ENCODE results near the gene L3MBTL4. TPM values are rescaled to one million over a fixed set of nuclear protein-coding genes. Genes with fewer than 3 reads are reported as not detected.

Gene L3MBTL4
- total RNA-seq, 8 experiments from 2014 or later: 0.10 to 11.2 (median 0.95) TPM

GRCh38 chr18:5969989-5970403 lies 444.7 kb downstream of the L3MBTL4 start:
- in situ Hi-C loops (cut with MboI; ENCODE audit: low pct_unique_long_range_greater_than_20kb in 2 of 9, low sequenced_read_pairs in 9 of 9, unreplicated experiment in 9 of 9): no loop called here
- WGBS, 10 experiments: 0 to 60% (median 48%) methylated on average over 1 of the region's 3 CpGs; no CpG with 5 or more reads in 4 of the 10 experiments
- no peak overlapping the region for H3K27ac ChIP-seq
- no peak overlapping the region for H3K4me3 ChIP-seq
- H3K4me1 ChIP-seq (replicated peaks in 1 of 2): peaks cover 15 to 17% of the 10 kb centered on the region in 2 donors
- ATAC-seq (replicated peaks in 6 of 8): peak in 5 of 8 experiments; percentile 92 to 96 (median 95)

- WGBS, 10 experiments: 44 to 96% (median 87%) methylated on average over 2 to 5 of the region's 16 CpGs; no CpG with 5 or more reads in 5 of the 10 experiments
- Histone ChIP-seq H3K27ac (no peak overlapping the region), H3K4me1 (replicated peaks in 1 of 2) (peaks cover 15 to 17% of the 10 kb centered on the region in 2 donors), H3K4me3 (no peak overlapping the region)
- in situ Hi-C loops (cut with MboI; ENCODE audit: low pct_unique_long_range_greater_than_20kb in 2 of 9, low sequenced_read_pairs in 9 of 9, unreplicated experiment in 9 of 9): no loop called here
- peak in 1 of 8 experiments; percentile 5 for ATAC-seq (replicated peaks in 6 of 8)
Measured at GRCh38 chr18:5969355-5969988, 445.2 kb downstream of the L3MBTL4 start.

GRCh38 chr18:5967666-5968065 lies 447.0 kb downstream of the L3MBTL4 start:
- 83 to 100% (median 98%) methylated on average over 1 to 6 of the region's 8 CpGs; no CpG with 5 or more reads in 5 of the 10 experiments for WGBS, 10 experiments
- Histone ChIP-seq H3K27ac (no peak overlapping the region), H3K4me3 (no peak overlapping the region), H3K4me1 (replicated peaks in 1 of 2) (peaks cover 15 to 17% of the 10 kb centered on the region in 2 donors)
- ATAC-seq (replicated peaks in 6 of 8): no peak
- in situ Hi-C loops (cut with MboI; ENCODE audit: low pct_unique_long_range_greater_than_20kb in 2 of 9, low sequenced_read_pairs in 9 of 9, unreplicated experiment in 9 of 9): no loop called here

GRCh38 chr18:5967007-5967406 lies 447.7 kb downstream of the L3MBTL4 start:
- H3K27ac ChIP-seq: no peak overlapping the region
- 83 to 100% (median 91%) methylated on average over 2 to 4 of the region's 8 CpGs; no CpG with 5 or more reads in 5 of the 10 experiments for WGBS, 10 experiments
- in situ Hi-C loops (cut with MboI; ENCODE audit: low pct_unique_long_range_greater_than_20kb in 2 of 9, low sequenced_read_pairs in 9 of 9, unreplicated experiment in 9 of 9): no loop called here
- H3K4me3 ChIP-seq: no peak overlapping the region
- no peak for ATAC-seq (replicated peaks in 6 of 8)
- H3K4me1 ChIP-seq (replicated peaks in 1 of 2): peaks cover 15 to 17% of the 10 kb centered on the region in 2 donors

- H3K4me3 ChIP-seq: no peak overlapping the region
- ATAC-seq (replicated peaks in 6 of 8): no peak
- 39 to 100% (median 84%) methylated on average over 1 to 4 of the region's 4 CpGs; no CpG with 5 or more reads in 5 of the 10 experiments for WGBS, 10 experiments
- H3K4me1 ChIP-seq (replicated peaks in 1 of 2): peaks cover 15 to 17% of the 10 kb centered on the region in 2 donors
- no peak overlapping the region for H3K27ac ChIP-seq
- in situ Hi-C loops (cut with MboI; ENCODE audit: low pct_unique_long_range_greater_than_20kb in 2 of 9, low sequenced_read_pairs in 9 of 9, unreplicated experiment in 9 of 9): no loop called here
Measured at GRCh38 chr18:5966514-5966913, 448.2 kb downstream of the L3MBTL4 start.

GRCh38 chr18:5964996-5965395 lies 449.7 kb downstream of the L3MBTL4 start:
- Histone ChIP-seq H3K27ac (no peak overlapping the region), H3K4me3 (no peak overlapping the region), H3K4me1 (replicated peaks in 1 of 2) (peaks cover 5 to 6% of the 10 kb centered on the region in 2 donors)
- in situ Hi-C loops (cut with MboI; ENCODE audit: low pct_unique_long_range_greater_than_20kb in 2 of 9, low sequenced_read_pairs in 9 of 9, unreplicated experiment in 9 of 9): no loop called here
- 27 to 100% (median 63%) methylated on average over 1 to 2 of the region's 2 CpGs; no CpG with 5 or more reads in 5 of the 10 experiments for WGBS, 10 experiments
- ATAC-seq (replicated peaks in 6 of 8): no peak

- Histone ChIP-seq H3K4me1 (replicated peaks in 1 of 2) (peaks cover under 1 to 2% of the 10 kb centered on the region in 2 donors), H3K27ac (no peak overlapping the region), H3K4me3 (no peak overlapping the region)
- WGBS, 10 experiments: 43 to 93% (median 72%) methylated on average over 1 to 5 of the region's 5 CpGs; no CpG with 5 or more reads in 2 of the 10 experiments
- ATAC-seq (replicated peaks in 6 of 8): no peak
- in situ Hi-C loops (cut with MboI; ENCODE audit: low pct_unique_long_range_greater_than_20kb in 2 of 9, low sequenced_read_pairs in 9 of 9, unreplicated experiment in 9 of 9): no loop called here
Measured at GRCh38 chr18:5964596-5964995, 450.1 kb downstream of the L3MBTL4 start.

- 13 to 100% (median 78%) methylated on average over 1 to 4 of the region's 8 CpGs; no CpG with 5 or more reads in 4 of the 10 experiments for WGBS, 10 experiments
Measured at GRCh38 chr18:5964108-5964507, 450.6 kb downstream of the L3MBTL4 start.

GRCh38 chr18:5963267-5963666 lies 451.4 kb downstream of the L3MBTL4 start:
- 72 to 100% (median 87%) methylated on average over 1 to 6 of the region's 7 CpGs; no CpG with 5 or more reads in 5 of the 10 experiments for WGBS, 10 experiments
- ATAC-seq (replicated peaks in 6 of 8): no peak
- in situ Hi-C loops (cut with MboI; ENCODE audit: low pct_unique_long_range_greater_than_20kb in 2 of 9, low sequenced_read_pairs in 9 of 9, unreplicated experiment in 9 of 9): no loop called here
- H3K4me3 ChIP-seq: no peak overlapping the region
- H3K4me1 ChIP-seq (replicated peaks in 1 of 2): no peaks in the 10 kb centered on the region
- no peak overlapping the region for H3K27ac ChIP-seq

More at GRCh38 chr18:5964108-5964507, 450.6 kb downstream of the L3MBTL4 start:
- no peak overlapping the region for H3K27ac ChIP-seq
- ATAC-seq (replicated peaks in 6 of 8): no peak
- H3K4me1 ChIP-seq (replicated peaks in 1 of 2): no peaks in the 10 kb centered on the region
- in situ Hi-C loops (cut with MboI; ENCODE audit: low pct_unique_long_range_greater_than_20kb in 2 of 9, low sequenced_read_pairs in 9 of 9, unreplicated experiment in 9 of 9): no loop called here
- no peak overlapping the region for H3K4me3 ChIP-seq

- in situ Hi-C loops (cut with MboI; ENCODE audit: low pct_unique_long_range_greater_than_20kb in 2 of 9, low sequenced_read_pairs in 9 of 9, unreplicated experiment in 9 of 9): no loop called here
- no peak for ATAC-seq (replicated peaks in 6 of 8)
- Histone ChIP-seq H3K4me1 (replicated peaks in 1 of 2) (no peaks in the 10 kb centered on the region), H3K4me3 (no peak overlapping the region), H3K27ac (no peak overlapping the region)
- WGBS, 10 experiments: 27 to 80% (median 60%) methylated on average over 1 to 3 of the region's 6 CpGs; no CpG with 5 or more reads in 5 of the 10 experiments
Measured at GRCh38 chr18:5962362-5962761, 452.3 kb downstream of the L3MBTL4 start.

- Histone ChIP-seq H3K27ac (no peak overlapping the region), H3K4me3 (no peak overlapping the region), H3K4me1 (replicated peaks in 1 of 2) (no peaks in the 10 kb centered on the region)
- 20 to 100% (median 71%) methylated on average over 1 to 2 of the region's 3 CpGs; no CpG with 5 or more reads in 3 of the 10 experiments for WGBS, 10 experiments
- no peak for ATAC-seq (replicated peaks in 6 of 8)
- in situ Hi-C loops (cut with MboI; ENCODE audit: low pct_unique_long_range_greater_than_20kb in 2 of 9, low sequenced_read_pairs in 9 of 9, unreplicated experiment in 9 of 9): no loop called here
Measured at GRCh38 chr18:5961828-5962150, 452.9 kb downstream of the L3MBTL4 start.

GRCh38 chr18:5961097-5961827 lies 453.4 kb downstream of the L3MBTL4 start:
- no peaks in the 10 kb centered on the region for H3K4me1 ChIP-seq (replicated peaks in 1 of 2)
- ATAC-seq (replicated peaks in 6 of 8): no peak
- H3K4me3 ChIP-seq: no peak overlapping the region
- in situ Hi-C loops (cut with MboI; ENCODE audit: low pct_unique_long_range_greater_than_20kb in 2 of 9, low sequenced_read_pairs in 9 of 9, unreplicated experiment in 9 of 9): no loop called here
- no peak overlapping the region for H3K27ac ChIP-seq
- WGBS, 10 experiments: 56 to 84% (median 67%) methylated on average over 1 to 8 of the region's 10 CpGs; no CpG with 5 or more reads in 1 of the 10 experiments

GRCh38 chr18:5958822-5959221 lies 455.9 kb downstream of the L3MBTL4 start:
- no peak overlapping the region for H3K27ac ChIP-seq
- 0 to 100% (median 95%) methylated on average over 1 to 5 of the region's 6 CpGs; no CpG with 5 or more reads in 4 of the 10 experiments for WGBS, 10 experiments
- ATAC-seq (replicated peaks in 6 of 8): no peak
- in situ Hi-C loops (cut with MboI; ENCODE audit: low pct_unique_long_range_greater_than_20kb in 2 of 9, low sequenced_read_pairs in 9 of 9, unreplicated experiment in 9 of 9): no loop called here
- H3K4me1 ChIP-seq (replicated peaks in 1 of 2): no peaks in the 10 kb centered on the region
- no peak overlapping the region for H3K4me3 ChIP-seq

Data from motor neuron (in vitro differentiated cells).